Neuronal stem cell (in vitro differentiated cells): ENCODE results near the gene COL25A1.

Experiments
- DNase-seq: peaks from one replicate; pipeline ENCODE4 v3.0.0-alpha.2; 2013; ENCODE audit warnings: low spot score
- H2AFZ ChIP-seq: one replicate; pipeline ENCODE4 v1.6.1; 2013; ENCODE audit warnings: mild to moderate bottlenecking, low read length, inconsistent platforms
- H2AK5ac ChIP-seq: 2 replicates; pipeline ENCODE4 v1.6.1; 2013; ENCODE audit warnings: low read depth, mild to moderate bottlenecking, inconsistent platforms, low read length, moderate library complexity, mixed read lengths
- H2BK120ac ChIP-seq: 2 replicates; pipeline ENCODE4 v1.6.1; 2013; ENCODE audit warnings: low read depth, mild to moderate bottlenecking, inconsistent platforms, low read length, moderate library complexity, mixed read lengths
- H2BK12ac ChIP-seq: one replicate; pipeline ENCODE4 v1.6.1; 2013; ENCODE audit warnings: low read length, inconsistent platforms
- H2BK15ac ChIP-seq: 2 replicates; pipeline ENCODE4 v1.6.1; 2013; ENCODE audit warnings: mild to moderate bottlenecking, low read length, inconsistent platforms, mixed read lengths
- H2BK5ac ChIP-seq: one replicate; pipeline ENCODE4 v1.6.1; 2013; ENCODE audit warnings: inconsistent platforms, mild to moderate bottlenecking, low read length, moderate library complexity
- H3K14ac ChIP-seq: one replicate; pipeline ENCODE4 v1.6.1; 2013; ENCODE audit warnings: low read length, inconsistent platforms
- H3K18ac ChIP-seq: 2 replicates; pipeline ENCODE4 v1.6.1; 2013; ENCODE audit warnings: low read length, inconsistent platforms
- H3K23ac ChIP-seq: 2 replicates; pipeline ENCODE4 v1.6.1; 2013; ENCODE audit warnings: low read depth, mild to moderate bottlenecking, mixed read lengths, low read length, inconsistent platforms; ENCODE audit not compliant: poor library complexity
- H3K27ac ChIP-seq: replicated peaks from 3 replicates; pipeline ENCODE4 v1.5.1; 2013; ENCODE audit warnings: low read length, inconsistent platforms
- H3K27me3 ChIP-seq, 3 experiments: 2 replicates each; pipeline ENCODE4 v1.6.1; 2013; ENCODE audit warnings: low read length in 3 of 3, mild to moderate bottlenecking in 2 of 3, inconsistent platforms in 1 of 3, low read depth in 1 of 3, mixed read lengths in 1 of 3, moderate library complexity in 1 of 3; ENCODE audit not compliant: control insufficient read depth in 3 of 3, insufficient read depth in 3 of 3
- H3K36me3 ChIP-seq, 2 donors: replicated peaks in 1 of 2; 2 replicates each; pipeline ENCODE4 v1.6.1; 2013; ENCODE audit warnings: low read length in 2 of 2; ENCODE audit not compliant: control insufficient read depth in 2 of 2, insufficient read depth in 2 of 2
- H3K4ac ChIP-seq: 2 replicates; pipeline ENCODE4 v1.6.1; 2013; ENCODE audit warnings: inconsistent platforms, mild to moderate bottlenecking, low read length, moderate library complexity
- H3K4me1 ChIP-seq, 2 donors: 1 replicate in 1 of 2; 2 replicates in 1 of 2; pipeline ENCODE4 v1.6.1; 2013; ENCODE audit warnings: low read length in 2 of 2, low read depth in 1 of 2; ENCODE audit not compliant: control insufficient read depth in 2 of 2, insufficient read depth in 1 of 2
- H3K4me2 ChIP-seq: one replicate; pipeline ENCODE4 v1.6.1; 2013; ENCODE audit warnings: mild to moderate bottlenecking, low read length, inconsistent platforms; ENCODE audit not compliant: insufficient read depth, poor library complexity, severe bottlenecking
- H3K4me3 ChIP-seq, 2 donors: 2 replicates each; pipeline ENCODE4 v1.5.1; 2013; ENCODE audit warnings: low read length in 2 of 2, mild to moderate bottlenecking in 2 of 2, inconsistent platforms in 1 of 2, moderate library complexity in 1 of 2
- H3K79me1 ChIP-seq: one replicate; pipeline ENCODE4 v1.6.1; 2013; ENCODE audit warnings: low read depth, mild to moderate bottlenecking, inconsistent platforms, low read length, moderate library complexity
- H3K9ac ChIP-seq: one replicate; pipeline ENCODE4 v1.6.1; 2013; ENCODE audit warnings: mild to moderate bottlenecking, low read depth, low read length, inconsistent platforms; ENCODE audit not compliant: poor library complexity
- H3K9me3 ChIP-seq, 2 donors: replicated peaks in 1 of 2; 2 replicates each; pipeline versions ENCODE3 to v1.6.1; 2013; ENCODE audit warnings: low read length in 2 of 2, mild to moderate bottlenecking in 2 of 2, inconsistent platforms in 1 of 2, low read depth in 1 of 2, mixed read lengths in 1 of 2, moderate library complexity in 1 of 2; ENCODE audit not compliant: control insufficient read depth in 2 of 2, insufficient read depth in 1 of 2
- H4K8ac ChIP-seq: one replicate; pipeline ENCODE4 v1.6.1; 2013; ENCODE audit warnings: low read depth, mild to moderate bottlenecking, inconsistent platforms, low read length, moderate library complexity
- H4K91ac ChIP-seq: one replicate; pipeline ENCODE4 v1.6.1; 2013; ENCODE audit warnings: low read length, low read depth, mild to moderate bottlenecking, inconsistent platforms; ENCODE audit not compliant: poor library complexity
- WGBS, 2 donors: extraction: QIAGEN DNeasy Blood & Tissue Kit; methylation state at CpG; one replicate each; pipeline ENCODE4 v1.1.7; 2013; ENCODE audit warnings: missing lambda C conversion rate in 2 of 2, mixed read lengths in 1 of 2; ENCODE audit not compliant: insufficient read length in 2 of 2, insufficient replicate concordance in 1 of 2; ENCODE audit errors: extremely low coverage in 2 of 2; 5-methylcytosine and 5-hydroxymethylcytosine counted together

COL25A1 gene

DNA sequence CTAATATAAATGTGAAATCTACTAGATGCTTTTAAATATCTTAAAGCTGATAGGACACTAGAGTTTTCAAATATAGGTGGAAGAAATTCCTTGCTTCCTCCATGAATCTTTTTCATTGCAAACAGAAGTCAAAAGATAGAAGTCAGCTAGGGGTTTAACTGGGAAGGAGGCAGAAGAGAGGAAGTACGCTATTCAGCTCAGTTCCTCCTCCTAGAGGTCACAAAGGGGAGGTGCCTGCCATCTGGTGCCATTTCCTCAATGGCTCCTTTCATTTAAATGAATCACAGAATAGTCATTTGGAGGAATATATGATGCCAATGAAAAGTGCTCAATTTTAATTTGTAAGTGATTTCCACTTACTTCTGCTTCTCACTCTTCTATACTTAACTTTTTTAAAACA is 8.5 kb downstream of the COL25A1 start:
- Histone ChIP-seq H2BK120ac (no peak overlapping the region), H3K4me2 (no peak overlapping the region), H2BK15ac (no peak overlapping the region), H3K9me3 (no peaks in the 10 kb centered on the region), H3K14ac (no peak overlapping the region), H3K4ac (no peak overlapping the region), H2AK5ac (no peak overlapping the region), H2BK5ac (no peak overlapping the region), H3K18ac (no peak overlapping the region), H3K23ac (no peak overlapping the region), H3K27ac (no peak overlapping the region), H2AFZ (no peak overlapping the region), H3K79me1 (no peaks in the 10 kb centered on the region), H3K4me1 (no peaks in the 10 kb centered on the region), H3K27me3 (peaks cover 0 to 25% (median 0%) of the 10 kb centered on the region in 3 experiments), H3K4me3 (no peak overlapping the region), H2BK12ac (no peak overlapping the region), H4K8ac (no peak overlapping the region), H4K91ac (no peak overlapping the region), H3K36me3 (no peaks in the 10 kb centered on the region), H3K9ac (no peak overlapping the region)
- DNase-seq, result peak; percentile 43
- no CpG with 5 or more reads among the region's 1 CpG for WGBS, 2 donors

DNA sequence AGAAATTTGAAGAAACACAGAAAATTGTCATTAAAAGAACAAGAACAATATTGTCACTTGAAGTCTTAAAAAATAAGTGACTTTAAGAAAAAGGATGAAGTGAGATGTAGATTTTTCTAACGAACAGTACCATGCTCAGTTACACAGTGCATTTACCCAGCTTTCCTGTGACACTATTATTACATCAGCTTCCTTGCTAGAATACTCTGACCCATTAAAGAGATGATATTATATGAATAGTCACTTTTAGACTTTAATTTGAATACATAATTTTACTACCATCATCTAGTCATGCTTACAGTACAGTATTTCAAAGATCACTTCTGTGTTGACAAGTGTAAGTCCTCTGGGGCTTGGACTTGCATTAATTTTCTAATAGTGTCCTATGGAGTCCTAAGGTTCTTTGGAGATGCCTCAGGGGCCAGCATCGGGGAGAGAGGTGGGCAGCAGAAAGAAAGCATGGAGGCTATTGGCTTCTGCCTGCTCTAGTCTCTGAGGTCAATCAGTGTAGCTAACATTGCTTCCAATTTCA is 10.7 kb downstream of the COL25A1 start:
- no peak overlapping the region for H2AFZ ChIP-seq
- H3K4ac ChIP-seq, result no peak overlapping the region
- H2BK120ac ChIP-seq, result no peak overlapping the region
- H2AK5ac ChIP-seq, result no peak overlapping the region
- no peaks in the 10 kb centered on the region for H3K9me3 ChIP-seq
- no peaks in the 10 kb centered on the region for H3K36me3 ChIP-seq
- no peaks in the 10 kb centered on the region for H3K4me1 ChIP-seq
- no peak overlapping the region for H2BK12ac ChIP-seq
- no peak overlapping the region for H3K18ac ChIP-seq
- H2BK5ac ChIP-seq, result no peak overlapping the region
- H3K14ac ChIP-seq, result no peak overlapping the region
- H3K9ac ChIP-seq, result no peak overlapping the region
- H3K4me2 ChIP-seq, result no peak overlapping the region
- no peak overlapping the region for H3K4me3 ChIP-seq
- no CpG with 5 or more reads among the region's 2 CpGs for WGBS, 2 donors
- H3K27me3 ChIP-seq, result peaks cover 0 to 27% (median 0%) of the 10 kb centered on the region in 3 experiments
- no peak overlapping the region for H3K27ac ChIP-seq
- H3K23ac ChIP-seq, result no peak overlapping the region
- H4K8ac ChIP-seq, result no peak overlapping the region
- no peak overlapping the region for H4K91ac ChIP-seq
- DNase-seq, result no peak
- no peak overlapping the region for H2BK15ac ChIP-seq
- H3K79me1 ChIP-seq, result no peaks in the 10 kb centered on the region

DNA sequence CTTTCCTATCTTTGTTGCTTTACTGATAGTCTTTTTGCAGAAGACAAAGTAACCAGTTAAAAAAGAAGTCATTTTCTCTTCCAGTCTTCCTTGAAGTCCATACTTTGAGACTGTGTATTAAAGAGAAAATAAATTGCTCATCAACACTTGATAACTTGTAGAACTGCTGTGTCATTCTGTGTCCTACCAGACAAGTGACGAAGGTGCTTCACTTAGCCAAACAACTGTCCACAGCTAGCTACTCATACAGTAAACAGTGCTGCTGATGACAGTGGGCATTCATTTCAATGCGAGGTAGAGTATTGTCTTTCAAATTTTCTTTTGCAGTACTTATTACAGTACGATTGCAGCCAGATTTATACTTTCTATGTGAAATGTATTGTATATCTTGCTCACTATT is 11.5 kb downstream of the COL25A1 start:
- Histone ChIP-seq H3K9me3 (no peaks in the 10 kb centered on the region), H3K4me1 (no peaks in the 10 kb centered on the region), H3K27me3 (peaks cover 0 to 27% (median 0%) of the 10 kb centered on the region in 3 experiments), H3K23ac (no peak overlapping the region), H3K36me3 (no peaks in the 10 kb centered on the region), H3K4ac (no peak overlapping the region), H3K9ac (no peak overlapping the region), H3K4me3 (no peak overlapping the region), H2BK5ac (no peak overlapping the region), H3K14ac (no peak overlapping the region), H3K27ac (no peak overlapping the region), H2BK120ac (no peak overlapping the region), H3K79me1 (no peaks in the 10 kb centered on the region), H2AFZ (no peak overlapping the region), H3K4me2 (no peak overlapping the region), H2AK5ac (no peak overlapping the region), H3K18ac (no peak overlapping the region), H4K8ac (no peak overlapping the region), H2BK12ac (no peak overlapping the region), H2BK15ac (no peak overlapping the region), H4K91ac (no peak overlapping the region)
- DNase-seq, result no peak
- no CpG with 5 or more reads among the region's 3 CpGs for WGBS, 2 donors

DNA sequence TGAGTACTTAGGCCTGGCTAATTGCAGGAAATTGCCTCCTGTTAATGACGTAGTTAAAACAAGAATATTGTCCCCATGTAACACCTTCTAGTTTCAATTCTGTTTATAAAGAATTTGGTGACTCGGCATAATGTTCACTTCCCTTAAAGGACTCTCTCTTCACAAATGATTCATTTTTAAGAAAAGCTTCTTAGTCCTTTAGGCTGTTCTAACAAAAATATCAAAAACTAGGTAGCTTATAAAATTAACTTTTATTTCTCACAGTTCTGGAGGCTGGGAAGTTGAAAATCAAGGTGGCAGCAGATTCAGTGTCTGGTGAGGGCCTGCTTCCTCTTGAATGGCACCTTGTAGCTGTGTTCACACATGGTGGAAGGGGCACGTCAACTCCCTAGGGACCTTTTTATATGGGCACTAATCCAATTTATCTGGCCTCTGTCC is 23.8 kb downstream of the COL25A1 start:
- H3K9me3 ChIP-seq, result no peaks in the 10 kb centered on the region
- DNase-seq, result no peak
- no peak overlapping the region for H3K4me3 ChIP-seq
- H3K4me1 ChIP-seq, result peaks cover 0 to 3% of the 10 kb centered on the region in 2 donors
- no peak overlapping the region for H2BK120ac ChIP-seq
- no peak overlapping the region for H3K9ac ChIP-seq
- H3K27me3 ChIP-seq, result peaks cover 0 to 60% (median 0%) of the 10 kb centered on the region in 3 experiments
- H4K8ac ChIP-seq, result no peak overlapping the region
- no peaks in the 10 kb centered on the region for H3K79me1 ChIP-seq
- no peak overlapping the region for H3K23ac ChIP-seq
- H3K18ac ChIP-seq, result no peak overlapping the region
- no peak overlapping the region for H4K91ac ChIP-seq
- WGBS, 2 donors, result no CpG with 5 or more reads among the region's 3 CpGs
- no peak overlapping the region for H2AFZ ChIP-seq
- no peak overlapping the region for H2BK5ac ChIP-seq
- no peak overlapping the region for H3K4me2 ChIP-seq
- no peak overlapping the region for H3K4ac ChIP-seq
- no peak overlapping the region for H3K27ac ChIP-seq
- H3K36me3 ChIP-seq, result no peaks in the 10 kb centered on the region
- no peak overlapping the region for H2AK5ac ChIP-seq
- H2BK12ac ChIP-seq, result no peak overlapping the region
- H2BK15ac ChIP-seq, result no peak overlapping the region
- no peak overlapping the region for H3K14ac ChIP-seq
